NCI-H524 treated with DMSO at 0.1 percent for 48 hours (cell line): Measurements from ENCODE around the gene ZNRF1.

Experiments used
- DNase-seq: peaks from one replicate; lab custom pipeline; 2025; lab: John Stamatoyannopoulos, UW

Gene ZNRF1

DNA sequence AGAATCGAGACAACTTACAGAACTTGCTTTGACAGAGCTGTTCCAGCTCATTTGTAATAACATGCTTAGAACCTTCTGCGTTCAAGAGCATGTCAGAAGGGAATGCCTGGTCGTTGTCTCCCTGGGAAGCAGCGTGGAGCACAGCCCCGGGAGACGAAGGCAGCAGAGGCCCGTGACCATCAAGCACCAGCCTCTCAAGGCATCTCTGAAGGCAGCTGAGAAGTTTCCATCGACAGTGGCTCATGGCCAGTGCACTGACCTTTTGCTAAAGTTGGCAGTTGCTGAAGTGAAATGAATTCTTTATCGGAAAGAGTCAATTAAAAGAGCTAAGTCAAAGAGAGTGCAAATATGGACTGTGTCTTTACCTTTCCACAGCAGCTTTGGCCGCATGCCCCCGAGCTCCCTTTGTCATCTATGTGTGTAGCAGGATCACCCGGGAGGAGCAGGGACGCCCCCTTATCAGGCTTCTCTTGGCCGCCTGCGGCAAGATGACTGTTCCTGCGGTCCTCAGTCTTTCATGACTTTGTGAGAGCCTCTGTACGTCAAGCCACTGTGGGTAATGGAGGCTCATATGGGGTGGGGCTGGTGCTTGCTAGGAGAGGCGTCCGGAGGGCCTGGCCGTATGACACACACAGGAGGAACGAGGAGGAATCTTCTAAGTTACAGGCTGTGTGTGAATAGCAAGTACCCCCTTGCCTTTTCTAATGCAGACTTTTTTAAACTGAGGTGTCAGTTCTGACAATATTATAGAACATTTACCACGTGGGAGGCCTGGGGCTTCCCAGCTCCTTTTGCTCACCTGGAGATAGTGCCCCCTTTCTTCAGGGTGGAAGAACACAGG is 63.5 kb downstream of the ZNRF1 start:
- no peak for DNase-seq

DNA sequence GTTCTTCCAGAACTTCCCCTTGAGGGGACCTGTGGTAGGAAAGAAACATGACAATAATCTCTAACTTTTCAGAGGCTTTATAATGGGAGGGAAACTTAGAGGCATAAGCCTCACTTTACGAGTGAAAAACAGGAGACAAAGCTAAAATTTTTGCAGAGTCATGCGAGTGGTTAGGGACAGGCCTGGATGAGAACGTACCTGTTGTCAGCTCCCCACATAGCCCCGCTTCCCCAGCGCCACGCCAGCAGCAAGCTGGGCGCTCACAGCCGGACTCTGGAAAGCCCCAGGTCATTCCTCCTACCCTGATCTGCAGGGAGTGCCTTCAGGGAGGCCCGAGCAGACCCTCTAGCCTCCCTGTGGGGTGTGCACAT is 64.1 kb downstream of the ZNRF1 start:
- no peak for DNase-seq

DNA sequence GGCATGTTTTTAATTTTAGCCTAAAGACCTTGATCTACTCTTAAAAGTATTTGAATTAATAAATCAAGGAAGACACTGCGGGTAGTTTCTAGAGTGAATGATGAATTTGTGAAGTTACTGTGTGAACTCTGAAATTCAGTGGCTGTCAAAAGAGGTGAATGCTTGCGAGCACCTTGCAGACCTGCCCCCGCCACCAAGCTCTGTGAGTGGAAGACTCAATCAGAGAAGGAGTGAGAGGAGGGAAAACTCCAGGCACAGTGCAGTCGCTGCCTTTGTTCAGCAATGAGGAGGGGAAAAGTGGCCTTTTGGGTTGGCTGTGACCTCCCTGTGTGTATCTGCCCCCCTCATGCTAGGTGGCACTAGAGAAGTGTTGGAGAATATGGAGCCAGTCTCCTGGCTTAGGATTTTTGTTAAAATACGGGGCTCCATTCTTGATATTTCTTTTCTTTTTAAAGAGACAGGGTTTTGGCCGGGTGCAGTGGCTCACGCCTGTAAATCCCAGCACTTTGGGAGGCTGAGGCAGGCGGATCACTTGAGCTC is 64.8 kb downstream of the ZNRF1 start:
- DNase-seq = no peak

DNA sequence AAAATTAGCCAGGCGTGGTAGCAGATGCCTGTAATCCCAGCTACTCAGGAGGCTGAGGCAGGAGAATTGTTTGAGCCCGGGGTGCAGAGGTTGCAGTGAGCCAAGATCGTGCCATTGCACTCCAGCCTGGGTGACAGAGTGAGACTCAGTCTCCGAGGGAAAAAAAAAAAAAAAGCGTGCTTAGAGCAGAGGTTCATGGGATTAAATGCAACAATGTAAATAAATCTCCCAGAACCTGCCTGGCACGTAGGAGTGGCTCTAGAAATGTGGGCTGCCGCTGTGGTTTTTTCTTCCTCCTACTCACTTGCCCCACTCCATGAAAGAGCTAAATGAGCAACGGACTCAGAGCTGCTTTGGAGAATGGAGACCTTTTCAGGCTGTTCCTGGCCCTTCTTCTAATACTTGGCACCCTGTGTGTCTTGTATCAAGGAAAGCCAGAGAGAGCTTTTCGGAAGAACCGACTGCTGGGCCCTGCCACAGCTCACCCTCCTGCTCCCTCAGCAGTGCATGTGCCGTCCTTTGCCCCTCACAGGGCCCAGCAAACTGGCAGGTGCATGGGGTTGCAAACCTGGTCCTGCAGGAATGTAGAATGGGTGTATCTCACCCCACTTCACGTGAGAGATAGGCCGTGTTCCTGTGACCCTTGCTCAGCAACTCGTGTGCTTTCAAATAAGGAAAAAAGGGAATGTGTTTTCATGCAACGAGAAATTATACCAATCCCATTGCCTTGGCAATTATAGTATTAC is 65.8 kb downstream of the ZNRF1 start:
- DNase-seq = no peak

DNA sequence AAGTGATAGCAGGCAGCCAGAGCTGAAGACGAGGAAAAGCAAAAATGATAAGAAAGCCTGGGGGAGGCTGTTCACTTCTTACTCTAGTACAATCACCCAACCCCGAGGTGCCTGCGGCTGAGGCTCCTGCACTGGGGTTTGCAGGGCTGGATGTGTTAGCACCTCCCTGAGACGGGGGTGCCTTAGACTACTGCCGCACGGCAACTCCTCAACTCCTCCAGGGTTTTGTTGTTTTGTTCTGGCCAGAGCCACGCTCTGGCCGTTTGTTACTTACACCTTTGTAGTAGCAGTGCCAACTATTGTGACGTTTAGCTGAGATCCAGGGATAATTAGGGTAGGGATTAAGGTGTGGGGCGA is 66.3 kb downstream of the ZNRF1 start:
- DNase-seq = no peak

DNA sequence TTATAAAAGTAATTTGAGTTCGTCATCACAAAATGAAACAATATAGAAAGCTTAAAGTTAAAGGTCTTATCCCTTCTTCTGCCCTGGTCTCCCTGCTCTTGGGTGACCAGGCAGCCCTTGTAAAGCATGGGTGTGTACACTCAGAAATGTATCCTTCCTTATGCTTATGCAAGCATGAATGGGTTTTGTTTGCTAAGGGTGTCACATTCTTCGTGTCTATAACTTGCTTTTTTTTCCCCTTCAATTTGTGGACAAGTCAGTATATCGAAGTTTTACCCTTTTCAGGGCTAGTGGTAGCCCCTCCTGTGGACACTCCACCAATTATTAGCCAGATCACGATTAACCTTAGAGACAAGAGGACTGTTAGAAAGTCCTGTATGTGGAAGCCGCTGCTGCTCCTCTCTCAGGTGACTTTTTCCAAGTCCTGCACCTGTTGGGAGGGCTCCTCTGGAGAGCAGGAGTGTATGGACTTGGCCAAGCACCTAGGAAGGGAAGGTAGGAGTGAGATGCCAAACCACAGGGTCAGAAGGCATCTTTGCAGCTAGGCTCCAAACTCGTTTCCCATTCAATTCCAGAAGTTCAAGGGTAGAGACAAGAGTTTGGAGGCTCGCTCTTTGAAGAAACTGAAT is 66.8 kb downstream of the ZNRF1 start:
- DNase-seq = no peak

DNA sequence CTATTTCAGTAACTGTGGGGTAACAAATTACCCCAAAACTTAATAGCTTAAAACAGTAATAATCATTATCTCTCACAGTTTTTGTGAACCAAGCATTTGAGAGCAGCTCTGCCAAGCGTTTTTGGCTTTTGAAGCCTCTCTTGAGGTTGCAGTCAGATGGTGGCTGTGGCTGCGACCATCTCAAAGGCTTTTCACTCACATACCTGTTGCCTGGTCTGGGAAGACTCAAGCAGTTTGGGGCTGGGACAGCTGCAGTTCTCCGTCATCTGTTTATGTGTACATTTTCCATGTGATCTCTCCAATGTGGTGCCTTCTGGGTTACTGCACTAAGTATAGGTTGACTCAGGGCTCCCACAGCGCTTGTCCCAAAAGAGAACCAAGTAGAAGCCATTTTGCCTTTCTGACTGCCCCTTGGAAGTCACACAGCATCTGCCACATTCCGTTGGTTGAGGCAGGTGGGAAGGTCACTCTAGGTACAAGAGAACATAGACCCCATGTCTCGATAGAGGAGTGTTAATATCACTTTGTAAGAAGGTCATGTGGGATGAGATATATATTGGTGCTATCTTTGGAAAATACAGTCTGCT is 68.1 kb downstream of the ZNRF1 start:
- no peak for DNase-seq

DNA sequence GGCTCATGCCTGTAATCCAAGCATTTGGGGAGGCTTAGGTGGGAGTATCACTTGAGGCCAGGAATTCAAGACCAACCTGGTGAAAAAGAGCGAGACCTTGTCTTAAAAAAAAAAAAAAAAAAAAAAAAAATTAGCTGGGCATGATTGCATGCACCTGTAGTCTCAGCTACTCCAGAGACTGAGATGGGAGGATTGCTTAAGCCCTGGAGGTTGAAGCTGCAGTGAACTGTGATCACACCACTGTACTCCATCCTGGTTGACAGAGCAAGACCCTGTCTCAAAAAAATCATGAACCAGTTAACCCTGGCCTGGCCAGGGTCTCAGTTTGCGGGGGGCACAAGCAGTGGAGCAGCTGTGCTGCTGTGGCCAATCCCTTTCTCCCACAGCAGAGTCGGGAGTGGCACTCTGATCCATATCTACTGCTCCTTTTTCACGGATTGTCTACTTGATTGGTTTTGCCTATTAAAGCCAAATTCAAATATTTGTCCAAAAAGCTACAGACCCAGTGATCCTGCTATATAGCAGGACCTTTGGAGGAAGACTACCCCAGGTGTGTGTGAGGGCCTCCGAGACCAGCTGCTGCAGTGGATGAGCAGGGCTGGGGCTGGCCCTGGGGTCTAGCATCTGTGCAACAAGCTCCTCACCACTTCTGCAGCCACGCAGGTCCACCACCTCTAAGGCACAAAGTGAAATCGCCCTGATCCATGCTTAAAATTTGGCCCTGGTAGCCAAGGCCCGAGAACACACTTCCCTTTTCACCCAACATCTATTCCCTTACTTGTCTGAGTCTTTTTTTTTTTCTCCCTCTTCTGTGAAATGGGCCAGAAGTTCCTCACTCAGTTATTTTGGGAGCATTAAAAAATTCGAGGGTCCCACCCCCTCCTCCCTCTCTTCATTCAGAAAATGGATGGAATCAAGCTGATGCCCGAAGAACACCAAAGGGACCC is 69.5 kb downstream of the ZNRF1 start:
- no peak for DNase-seq

DNA sequence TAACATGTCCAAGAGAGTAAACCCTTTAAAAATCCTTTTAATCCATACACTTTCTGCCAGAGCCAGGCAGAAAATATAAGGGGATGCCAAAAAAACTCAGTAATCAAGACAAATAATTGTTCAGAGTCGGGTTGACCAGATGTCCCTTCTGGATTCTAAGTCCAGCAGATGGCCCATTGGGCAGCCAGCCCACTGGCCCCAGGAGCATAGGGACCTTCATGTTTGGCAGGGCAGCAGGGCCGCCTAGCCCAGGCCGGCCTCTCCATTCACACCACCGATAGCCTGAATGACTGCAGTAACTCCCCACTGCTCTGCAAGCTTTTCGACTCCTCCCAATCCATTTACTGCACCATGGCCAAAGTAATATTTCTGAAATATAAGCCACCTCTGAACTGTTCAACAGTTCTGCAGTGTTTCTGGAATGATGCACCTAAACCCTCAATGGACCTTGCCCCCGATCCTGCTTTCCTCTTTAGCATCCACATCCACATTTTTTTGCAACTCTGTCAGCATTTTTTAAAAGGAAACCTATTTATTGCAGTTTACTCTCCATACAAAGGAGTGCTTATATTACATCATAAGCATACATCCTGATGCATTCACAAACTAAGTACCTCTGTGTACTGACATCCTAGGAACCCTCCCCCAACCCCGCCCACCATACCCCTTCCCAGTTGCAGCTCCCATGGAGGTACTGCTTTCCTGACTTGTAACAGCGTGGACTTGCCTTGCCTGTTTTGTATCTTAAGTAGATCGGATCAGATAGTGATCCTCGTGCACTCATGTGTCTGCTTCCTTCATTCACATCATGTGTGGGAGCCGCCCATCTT is 71.4 kb downstream of the ZNRF1 start:
- DNase-seq = no peak

DNA sequence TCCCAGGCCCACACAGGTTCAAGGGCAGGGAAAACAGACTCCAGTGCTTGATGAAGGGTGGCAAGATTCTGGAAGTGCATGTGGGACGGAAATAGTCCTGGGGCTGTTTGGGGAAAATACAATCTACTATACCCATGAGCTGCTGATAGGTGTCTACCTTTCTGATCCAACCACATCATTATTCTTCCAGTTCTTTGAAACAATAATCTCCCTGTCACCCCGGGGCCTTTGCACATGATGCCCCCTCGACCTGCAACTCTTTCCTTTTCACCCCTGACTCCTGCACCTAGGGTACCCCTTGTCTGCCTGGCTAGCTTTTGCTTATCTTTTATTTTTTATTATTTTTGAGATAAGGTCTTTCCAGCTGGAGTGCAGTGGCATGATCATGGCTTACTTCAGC is 72.8 kb downstream of the ZNRF1 start:
- DNase-seq = no peak

DNA sequence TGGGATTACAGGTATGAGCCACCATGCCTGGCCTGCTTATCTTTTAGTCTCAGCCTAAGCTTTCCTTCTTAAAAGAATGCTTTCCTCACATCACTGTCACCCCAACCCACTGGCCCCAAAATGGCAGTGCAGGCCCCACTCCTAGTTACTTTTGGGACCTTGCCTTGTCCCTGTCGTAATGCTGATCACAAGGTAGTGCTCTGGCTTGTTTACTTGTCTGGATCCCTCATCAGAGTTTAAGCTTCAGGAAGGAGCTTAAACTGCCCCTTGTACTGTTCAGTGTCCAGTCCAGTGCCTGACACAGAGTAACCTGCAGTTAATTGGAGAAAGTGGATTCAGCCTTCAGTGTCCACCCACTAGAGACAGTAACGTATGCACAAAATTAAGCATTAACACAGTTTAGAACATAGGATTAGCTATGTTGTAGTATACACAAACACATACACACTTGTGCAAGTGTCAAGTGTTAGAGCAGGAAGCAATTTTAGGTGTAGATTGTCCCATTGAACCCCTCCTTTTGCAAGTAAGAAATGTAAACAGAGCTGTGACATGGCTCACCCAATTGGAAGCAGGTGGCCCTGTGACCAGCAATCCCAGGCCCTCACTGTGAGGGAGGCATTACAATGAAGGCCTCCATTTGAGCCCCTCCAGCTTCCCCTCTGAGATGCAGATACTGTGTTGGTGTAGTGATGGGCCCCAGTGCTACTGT is 73.6 kb downstream of the ZNRF1 start:
- no peak for DNase-seq

DNA sequence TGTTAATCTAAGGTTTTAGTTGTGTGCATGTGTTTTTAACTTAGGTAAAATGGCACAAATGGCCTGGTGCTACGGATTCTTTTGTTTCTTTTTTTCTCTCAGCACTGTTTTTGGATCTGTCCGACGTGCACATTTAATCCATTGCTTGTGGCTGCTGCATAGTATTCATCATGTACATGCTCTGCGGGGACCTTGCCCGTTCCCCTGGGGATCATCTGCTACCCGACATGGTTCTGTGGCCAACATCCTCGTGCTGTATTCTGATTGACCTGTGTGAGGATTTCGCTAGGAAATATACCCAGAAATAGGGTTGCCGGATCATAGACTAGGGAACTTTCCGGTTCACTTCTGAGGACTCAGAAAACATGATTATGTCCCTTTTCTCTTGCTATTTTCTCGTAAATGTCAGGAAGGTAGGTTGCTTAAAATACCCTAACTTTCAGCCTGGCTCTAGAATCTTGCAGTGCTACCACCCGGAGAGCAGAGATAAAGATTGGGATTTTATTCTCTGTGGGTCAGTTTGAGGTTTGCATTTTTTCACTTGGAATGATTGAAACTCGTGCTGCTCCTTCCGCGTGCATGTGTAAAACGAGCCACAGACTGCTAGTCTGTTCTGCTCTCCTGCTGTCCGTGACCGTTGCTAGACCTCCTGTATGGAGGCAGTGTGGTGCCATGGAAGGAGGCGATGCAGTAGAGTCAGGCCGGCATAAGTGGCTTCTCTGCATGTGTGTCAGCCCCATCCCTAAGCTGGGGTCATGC is 74.9 kb downstream of the ZNRF1 start:
- no peak for DNase-seq

DNA sequence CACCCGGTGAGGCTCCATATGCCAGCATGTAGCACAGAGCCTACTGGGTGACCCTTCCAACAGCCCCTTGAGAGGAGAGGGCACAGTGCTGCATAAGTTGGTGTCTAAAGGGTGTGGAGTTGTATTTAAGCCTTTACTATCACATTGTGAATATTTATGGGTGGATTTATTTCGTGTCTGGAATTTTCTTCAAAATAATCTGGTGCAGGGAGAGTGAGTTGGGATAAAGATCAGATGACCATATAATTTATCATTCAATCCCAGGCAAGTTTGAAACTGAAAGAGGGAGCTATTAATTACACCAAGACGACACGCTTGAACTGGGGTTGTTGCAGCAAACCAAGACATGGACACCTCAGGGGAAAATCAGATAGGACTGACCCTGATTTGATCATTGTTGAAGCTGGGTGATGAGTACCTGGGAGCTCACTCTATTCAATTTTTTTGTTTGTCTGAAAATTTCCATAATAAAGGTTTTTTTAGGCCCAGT is 75.5 kb downstream of the ZNRF1 start:
- DNase-seq = no peak

DNA sequence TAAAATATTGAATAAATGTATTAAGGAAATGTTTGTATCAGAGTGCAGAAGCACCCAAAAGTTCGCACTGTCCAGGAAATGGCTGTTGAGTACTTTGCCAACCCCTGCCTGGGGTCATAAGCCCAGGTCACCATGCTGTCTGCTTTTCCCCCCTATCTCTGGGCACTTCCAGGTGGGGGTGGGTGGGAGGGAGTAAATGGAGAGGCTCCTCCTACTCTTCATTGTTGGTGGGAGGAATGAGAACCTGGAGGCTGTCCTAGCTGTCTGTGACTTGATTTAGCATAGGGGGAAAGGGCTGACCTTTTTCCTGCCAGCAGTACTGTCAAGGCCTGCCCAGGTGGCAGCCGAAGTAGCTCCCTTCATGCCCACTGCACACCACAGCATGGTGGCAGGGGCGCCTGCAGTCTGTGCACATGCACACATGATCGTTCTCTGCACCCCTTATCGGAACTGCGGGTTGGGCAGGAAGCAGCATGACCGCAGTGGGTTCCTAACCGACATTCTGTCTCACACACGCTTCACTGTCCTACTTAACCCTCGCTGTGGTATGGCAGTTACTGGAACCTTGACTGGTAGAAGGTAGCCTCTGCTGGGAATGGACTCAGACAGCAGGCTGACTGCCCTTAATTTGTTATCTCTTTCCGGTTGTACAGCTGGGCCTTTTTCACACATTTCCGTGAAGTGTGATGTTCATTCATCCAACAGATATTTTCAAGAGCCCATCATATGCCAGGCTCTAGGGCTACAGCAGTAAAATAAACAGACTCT is 76.3 kb downstream of the ZNRF1 start:
- no peak for DNase-seq

DNA sequence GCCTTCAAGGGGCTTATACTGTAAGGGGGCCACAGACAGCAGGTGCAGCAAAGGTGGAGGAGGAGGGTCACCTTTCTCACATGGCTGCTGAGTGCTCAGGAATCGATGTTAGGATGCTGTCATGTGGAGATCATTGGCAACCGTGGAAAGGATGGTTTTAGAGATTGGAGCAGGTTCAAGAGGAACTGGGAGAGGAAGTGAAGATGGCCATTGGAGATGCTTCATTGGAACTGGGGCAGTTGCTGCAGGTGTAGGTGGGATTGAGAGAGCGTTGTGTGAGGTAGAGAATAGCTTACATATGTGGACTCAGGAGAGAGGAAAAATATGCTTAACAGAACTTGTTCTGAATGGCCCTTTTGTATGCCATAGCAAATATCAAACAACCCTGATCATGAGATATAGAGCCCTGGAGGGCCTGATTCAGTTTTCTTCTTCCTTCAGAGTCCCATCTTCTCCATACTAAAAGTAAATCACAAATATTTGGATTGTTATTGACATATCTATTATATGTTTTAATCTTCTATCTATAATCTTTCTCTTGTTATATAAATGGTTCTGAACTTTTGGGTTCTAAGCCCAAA is 77.0 kb downstream of the ZNRF1 start:
- DNase-seq = no peak

DNA sequence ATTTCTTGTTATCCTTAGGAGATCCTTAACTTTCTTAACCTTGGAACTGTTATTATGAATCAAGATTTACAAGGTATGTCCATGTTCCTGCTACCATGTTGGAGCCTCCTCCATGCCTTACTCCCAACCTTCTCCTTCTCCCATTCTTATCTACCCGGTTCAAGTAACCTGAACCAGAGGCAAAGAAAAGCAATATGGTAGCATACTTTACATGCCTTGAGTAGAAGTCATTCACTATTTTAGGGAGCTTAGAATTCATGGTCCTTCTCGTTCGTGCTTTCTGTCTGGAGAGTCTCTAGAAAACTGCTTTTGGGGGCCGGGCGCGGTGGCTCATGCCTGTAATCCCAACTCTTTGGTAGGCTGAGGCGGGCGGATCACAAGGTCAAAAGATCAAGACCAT is 80.1 kb downstream of the ZNRF1 start:
- DNase-seq = no peak

DNA sequence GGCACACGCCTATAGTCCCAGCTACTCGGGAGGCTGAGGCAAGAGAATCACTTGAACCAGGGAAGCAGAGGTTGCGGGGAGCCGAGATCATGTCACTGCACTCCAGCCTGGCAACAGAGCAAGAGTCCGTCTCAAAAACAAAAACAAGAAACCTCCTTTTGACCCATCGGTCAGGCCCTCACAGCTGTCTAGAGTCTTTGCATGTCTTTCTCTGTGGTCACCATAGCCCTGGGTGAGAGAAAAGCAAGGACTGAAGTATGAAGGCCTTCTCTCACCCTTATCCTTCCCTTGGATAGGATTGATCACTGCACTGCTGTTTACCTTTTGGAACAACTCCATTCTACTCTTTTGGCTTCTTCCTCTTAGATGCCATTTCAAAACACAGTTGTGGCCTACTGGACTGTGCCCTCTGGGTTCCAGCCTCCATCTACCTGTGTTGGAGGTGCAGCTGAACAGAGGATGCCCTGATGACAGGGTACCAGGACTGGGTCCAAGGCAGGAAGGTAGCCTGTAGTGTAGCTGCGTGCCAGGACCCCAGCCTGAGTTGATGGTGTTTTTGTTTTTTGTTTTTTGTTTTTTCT is 80.6 kb downstream of the ZNRF1 start:
- no peak for DNase-seq
